Islet precursor cell (in vitro differentiated cells): ENCODE results near the gene SPNS1.

ENCODE experiments used
- DNase-seq: peaks from one replicate; pipeline ENCODE4 v3.0.0-alpha.2; 2018

Gene SPNS1

GRCh38 chr16:29030086-29030840, 55.7 kb downstream of the SPNS1 start:
- DNase-seq = no peak
